Lung microvascular endothelial cell (primary cell): ENCODE data around the gene ARHGAP27. TPM values are rescaled to one million over a fixed set of nuclear protein-coding genes. Genes with fewer than 3 reads are reported as not detected.
"Not testable (repeated sequence)": the region's sequence is repeated elsewhere in the genome, so short reads cannot be mapped to it uniquely, and the experiment has no call there.

Experiments
- DNase-seq, 2 donors: peaks; one replicate each; pipeline versions ENCODE4 v3.0.0 to v3.0.0-alpha.2; 2010; ENCODE audit warnings: low read depth in 2 of 2
- total RNA-seq: library from RNA; depleted of rRNA; stranded (reverse); fragments of >200 nt; gene quantifications from 2 replicates; pipeline ENCODE4 v1.2.1, GENCODE V29; 2014

Gene ARHGAP27
- total RNA-seq, 1 donor from 2014 or later, result 33.7 TPM

DNA sequence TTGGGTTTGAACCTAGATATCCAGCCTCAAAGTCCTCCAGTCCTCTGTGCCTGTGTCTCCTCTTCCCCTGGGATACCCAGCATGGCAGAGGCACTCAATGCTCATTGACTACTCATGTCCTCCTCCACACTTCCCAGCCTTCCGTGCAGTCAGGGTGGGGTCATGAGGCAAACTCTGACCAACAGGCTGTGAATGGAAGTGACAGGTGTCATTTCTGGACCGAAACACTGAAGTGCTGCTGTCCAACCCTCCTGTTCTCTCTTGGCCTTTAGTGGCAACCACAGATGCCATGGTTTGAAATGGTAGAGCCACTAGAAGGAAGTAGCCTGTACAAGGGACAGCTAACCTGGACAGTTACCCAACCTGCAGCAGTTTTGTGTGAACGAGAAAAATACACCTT is 69.2 kb downstream of the ARHGAP27 start:
- no peak for DNase-seq

DNA sequence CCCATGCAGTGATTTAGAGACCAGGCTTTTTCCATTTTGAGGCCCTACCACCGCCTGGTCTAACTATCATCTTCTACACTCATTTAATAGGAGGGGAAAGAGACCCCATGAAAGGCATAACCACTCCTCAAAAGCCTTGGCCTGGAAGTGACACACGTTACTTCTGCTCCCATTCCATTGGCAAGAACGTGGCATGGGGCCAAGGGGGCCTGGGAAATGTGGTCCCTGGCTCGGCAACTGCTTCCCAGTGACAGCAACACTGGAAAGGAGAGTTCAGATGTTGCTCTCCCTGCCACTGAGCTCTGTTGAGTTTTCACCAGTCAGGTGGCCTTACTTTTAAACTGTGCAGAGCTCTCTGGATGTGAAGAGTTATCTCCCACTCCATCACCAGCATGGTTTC is 70.7 kb downstream of the ARHGAP27 start:
- no peak for DNase-seq

DNA sequence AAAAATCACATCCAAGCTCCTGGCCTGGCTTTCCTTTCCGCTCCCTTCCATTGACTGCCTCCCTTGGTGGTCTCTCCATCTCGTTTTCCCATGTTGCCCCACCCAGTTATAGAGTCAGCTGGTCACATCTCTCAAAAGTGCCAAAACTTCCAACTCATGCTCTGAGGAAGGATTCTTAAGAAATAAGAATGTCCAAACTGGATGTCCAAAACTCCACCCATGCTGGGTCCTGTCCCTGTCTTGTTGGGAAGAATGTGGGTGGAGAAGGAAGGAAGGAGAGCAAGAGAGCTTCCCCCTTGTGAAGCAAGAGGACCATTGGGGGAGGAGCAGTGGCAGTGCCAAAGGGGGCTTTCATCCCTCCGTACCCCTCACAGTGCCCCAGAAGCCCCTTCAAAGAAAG is 71.2 kb downstream of the ARHGAP27 start:
- no peak for DNase-seq

DNA sequence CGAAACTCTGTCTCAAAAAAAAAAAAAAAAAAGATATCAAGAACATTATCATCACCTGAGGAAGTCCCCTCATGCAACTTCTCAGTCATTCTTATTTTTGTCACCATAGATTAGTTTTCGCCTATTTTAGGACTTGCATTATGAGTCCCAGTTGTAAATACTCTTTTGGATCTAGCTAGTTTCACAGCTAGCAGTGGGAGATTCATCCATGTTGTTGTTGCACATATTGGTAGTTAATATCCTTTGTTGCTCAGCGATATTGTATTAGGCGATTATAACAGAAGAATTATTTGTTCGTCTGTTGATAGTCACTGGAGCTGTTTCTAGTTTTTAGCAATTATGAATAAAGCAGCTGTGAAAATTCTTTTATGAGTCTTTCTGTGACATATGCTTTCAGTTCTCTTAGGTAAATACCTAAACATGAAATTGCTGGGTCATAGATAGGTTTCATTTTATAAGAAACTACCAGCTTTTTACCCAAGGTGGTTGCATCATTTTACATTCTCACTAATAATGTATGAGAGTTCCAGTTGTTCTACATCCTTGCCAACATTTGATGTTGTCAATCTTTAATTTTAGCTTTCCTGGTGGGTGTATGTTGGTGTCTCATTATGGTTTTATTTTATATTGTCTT is 75.2 kb downstream of the ARHGAP27 start:
- no peak for DNase-seq

DNA sequence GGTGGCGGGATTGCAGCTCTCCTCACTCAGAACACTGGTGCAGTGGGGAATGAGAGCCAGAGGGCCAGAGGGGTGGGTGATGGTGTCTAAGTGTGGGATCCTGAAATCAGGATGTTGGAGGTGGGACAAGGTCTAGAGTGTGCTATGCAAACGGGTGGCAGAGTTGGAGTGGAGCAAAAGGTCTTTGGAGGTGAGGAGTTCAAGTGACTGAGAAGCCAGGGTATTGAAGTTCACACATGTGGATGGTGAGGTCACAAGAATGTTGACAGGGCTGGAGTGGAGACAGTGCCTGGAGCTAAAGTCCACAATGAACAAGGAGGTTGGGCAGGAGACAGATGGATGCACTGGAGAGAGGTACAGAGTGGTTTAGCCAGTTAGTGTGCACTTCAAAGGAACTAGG is 77.6 kb downstream of the ARHGAP27 start:
- no peak for DNase-seq

DNA sequence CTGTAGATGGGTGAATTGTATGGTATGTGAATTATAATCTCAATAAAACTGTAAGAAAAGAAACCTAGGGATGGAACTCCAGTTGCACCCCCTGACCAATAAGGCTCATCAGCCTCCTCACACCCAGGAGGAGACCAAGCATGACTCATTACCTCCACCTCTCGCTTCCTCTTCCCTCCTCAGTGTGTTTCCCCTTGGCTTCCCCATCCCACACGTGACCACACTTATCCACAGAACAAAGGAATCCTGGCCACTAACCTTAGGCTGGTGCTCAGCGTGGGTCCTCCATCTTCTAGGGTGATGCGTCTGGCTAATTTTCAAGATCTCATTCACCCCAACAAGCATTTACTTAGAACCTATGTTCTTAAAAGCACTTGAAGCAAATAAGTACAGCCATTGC is 79.6 kb downstream of the ARHGAP27 start:
- peak in 1 of 2 donors; percentile 45 for DNase-seq

DNA sequence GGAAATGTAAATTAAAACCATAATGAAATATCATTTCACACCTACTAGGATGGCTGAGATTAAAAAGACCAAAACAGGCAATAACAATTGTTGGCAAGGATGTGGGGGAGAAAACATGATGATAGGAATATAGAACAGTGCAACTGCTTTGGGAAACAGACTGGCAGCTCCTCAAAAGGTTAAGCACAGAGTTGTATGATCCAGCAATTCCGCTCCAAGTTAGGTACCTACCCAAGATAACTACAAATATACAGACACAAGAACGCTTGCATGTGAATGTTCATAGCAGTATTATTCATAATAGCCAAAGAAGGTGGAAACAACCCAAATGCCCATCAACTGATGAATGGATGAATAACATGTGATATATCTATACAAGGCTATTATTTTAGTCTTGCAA is 80.8 kb downstream of the ARHGAP27 start:
- no peak for DNase-seq

DNA sequence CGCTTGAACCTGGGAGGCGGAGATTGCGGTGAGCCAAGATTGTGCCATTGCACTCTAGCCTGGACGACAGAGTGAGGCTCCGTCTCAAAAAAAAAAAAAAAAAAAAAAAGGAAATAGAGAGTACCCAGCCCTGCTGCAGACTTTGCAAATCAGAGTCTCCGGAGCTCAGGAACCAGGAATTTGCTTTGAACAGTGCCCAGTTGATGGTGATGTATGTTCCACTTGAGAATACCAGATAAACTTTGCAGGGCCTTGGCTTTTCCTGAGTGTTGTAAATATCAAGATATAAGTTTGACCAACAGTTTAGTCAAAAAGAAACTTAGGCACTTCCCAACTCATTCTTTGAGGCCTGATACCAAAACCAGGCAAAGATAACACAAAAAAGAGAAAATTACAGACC is 85.2 kb downstream of the ARHGAP27 start:
- no peak for DNase-seq

DNA sequence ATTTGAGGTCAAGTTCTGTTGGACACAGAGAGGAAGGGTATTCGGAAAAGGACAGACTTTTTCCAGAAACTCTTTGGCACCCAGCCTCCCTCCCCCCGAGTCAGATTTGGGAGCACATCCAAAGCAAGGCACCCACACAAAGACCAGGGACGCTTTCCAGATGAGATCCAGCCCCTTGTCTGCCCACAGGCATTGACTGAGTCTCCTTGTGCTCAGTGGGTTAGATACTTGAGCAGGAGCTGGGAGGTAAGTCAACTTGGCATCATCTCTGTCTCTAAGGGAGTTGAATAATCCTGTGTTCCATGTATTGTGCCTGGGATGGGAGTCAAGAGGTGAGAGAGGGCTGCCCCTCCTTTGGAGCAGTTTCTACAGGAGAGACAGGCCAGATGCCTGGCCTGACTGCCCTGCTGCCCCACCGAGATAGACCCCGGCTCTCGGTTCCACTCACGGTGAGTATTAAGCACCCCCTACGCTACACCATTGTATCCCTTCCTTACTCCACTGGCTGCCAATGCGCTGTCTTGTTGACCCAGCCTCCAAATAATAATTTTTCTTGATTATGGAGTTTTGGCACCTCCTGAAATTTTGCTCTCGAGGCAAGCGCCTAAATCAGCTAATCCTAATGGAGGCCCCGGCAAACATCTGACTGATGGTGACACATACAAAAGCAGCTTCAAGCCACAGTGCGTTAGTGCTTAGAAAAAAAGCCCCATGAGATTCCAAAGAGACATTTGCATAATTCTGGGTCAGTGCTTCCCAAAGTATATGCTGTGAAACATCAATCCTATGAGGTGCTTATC is 86.3 kb downstream of the ARHGAP27 start:
- no peak for DNase-seq

DNA sequence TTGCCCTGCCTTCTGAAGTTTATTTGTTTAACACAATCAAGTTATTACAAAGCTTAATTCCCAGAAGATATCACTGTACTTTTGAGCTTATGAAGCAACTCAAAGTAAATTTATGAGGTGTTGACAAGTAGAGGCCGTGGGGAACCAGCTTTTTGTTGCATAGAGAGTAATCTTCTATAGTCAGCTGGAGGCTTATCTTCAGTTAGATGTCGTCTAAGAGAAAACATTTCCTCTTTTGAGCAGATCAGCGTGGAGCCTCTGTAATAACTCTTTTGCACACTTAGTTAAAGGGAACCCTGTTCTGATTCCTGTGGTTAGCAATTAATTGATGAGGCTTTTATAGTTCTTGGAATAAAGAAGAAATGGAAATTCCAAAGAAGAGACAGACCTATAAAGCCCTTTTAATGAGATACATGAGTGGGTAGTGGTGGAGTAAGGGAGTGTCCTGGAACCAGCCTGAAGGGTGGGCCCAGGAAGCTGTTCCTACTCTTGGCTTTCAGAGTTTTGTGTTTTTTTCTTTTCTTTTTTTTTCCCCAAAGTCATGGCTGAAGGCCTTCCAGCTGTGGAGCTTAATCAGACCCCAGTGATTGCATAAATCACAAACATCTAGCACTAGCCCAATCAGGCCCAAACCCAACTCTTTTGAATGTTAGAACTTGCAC is 87.0 kb downstream of the ARHGAP27 start:
- DNase-seq, result peak in 1 of 2 donors; percentile 59

DNA sequence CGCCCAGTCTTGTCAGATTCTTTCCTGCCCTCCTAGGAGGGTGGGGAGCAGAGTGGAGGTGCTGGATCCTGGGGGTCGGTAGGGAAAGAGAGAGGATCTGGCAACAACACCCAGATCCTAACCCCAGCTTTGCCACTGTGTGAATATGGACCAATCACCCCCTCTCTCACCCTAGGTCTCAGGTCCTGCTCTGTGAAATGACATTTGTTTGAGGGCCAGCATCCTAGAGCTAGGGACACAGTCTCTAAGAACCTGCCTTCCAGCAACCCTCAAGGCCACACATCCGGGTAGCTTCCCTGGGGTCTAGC is 87.5 kb downstream of the ARHGAP27 start:
- no peak for DNase-seq

DNA sequence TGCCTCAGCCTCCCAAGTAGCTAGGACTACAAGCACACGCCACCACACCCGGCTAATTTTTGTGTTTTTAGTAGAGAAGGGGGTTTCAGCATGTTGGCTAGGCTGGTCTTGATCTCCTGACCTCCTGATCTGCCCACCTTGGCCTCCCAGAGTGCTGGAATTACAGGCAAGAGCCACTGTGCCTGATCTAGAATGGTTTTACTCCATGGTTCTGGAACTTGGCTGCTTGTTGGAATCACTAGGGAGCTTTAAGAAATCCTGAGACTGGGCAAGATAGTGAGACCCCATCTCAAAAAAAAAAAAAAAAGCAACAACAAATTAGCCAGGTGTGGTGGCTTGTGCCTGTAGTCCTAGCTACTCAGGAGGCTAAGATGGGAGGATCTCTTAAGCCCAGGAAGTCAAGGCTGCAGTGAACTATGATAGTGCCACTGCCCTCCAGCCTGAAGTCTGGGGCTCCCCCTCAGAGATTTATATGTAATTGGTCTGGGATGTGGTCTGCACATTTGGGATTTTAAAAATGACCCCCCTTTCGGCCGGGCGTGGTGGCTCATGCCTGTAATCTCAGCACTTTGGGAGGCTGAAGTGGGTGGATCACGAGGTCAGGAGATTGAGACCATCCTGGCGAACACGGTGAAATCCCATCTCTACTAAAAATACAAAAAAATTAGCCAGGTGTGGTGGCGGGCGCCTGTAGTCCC is 88.6 kb downstream of the ARHGAP27 start:
- not testable (repeated sequence) for DNase-seq

Other genes with a start within 250 kb of the ARHGAP27 start
- gene FMNL1, start 211.0 kb downstream of the ARHGAP27 start, total RNA-seq, result 0.65 and 0.79 TPM in 2 replicates
- gene SPATA32, start 170.8 kb downstream of the ARHGAP27 start, total RNA-seq, result not detected in 2 replicates
- 1.1 and 1.8 TPM in 2 replicates for gene MAP3K14, start 115.8 kb downstream of the ARHGAP27 start, total RNA-seq
- 12.0 and 19.6 TPM in 2 replicates for gene PLEKHM1, start 57.9 kb upstream of the ARHGAP27 start, total RNA-seq